GM18505 (cell line): Measurements from ENCODE around the gene BCLAF1.
"Not testable (repeated sequence)": the region's sequence is repeated elsewhere in the genome, so short reads cannot be mapped to it uniquely, and the experiment has no call there.

Experiments used
- ATAC-seq: cut with Tn5 transposase; IDR thresholded peaks from one replicate; pipeline ENCODE4 v1.9.1; 2021; ENCODE audit not compliant: unreplicated experiment
- POLR2A ChIP-seq: IDR thresholded peaks from 4 replicates; pipeline ENCODE4 v1.6.1; 2011; ENCODE audit warnings: borderline replicate concordance; ENCODE audit not compliant: insufficient read depth, insufficient read length; ENCODE audit errors: extremely low read depth

The BCLAF1 gene

GRCh38 chr6:136225496-136225895 is 64.2 kb downstream of the BCLAF1 start:
- no peak for ATAC-seq

GRCh38 chr6:136224974-136225373 is 64.7 kb downstream of the BCLAF1 start:
- not testable (repeated sequence) for ATAC-seq

More at GRCh38 chr6:136225496-136225895, 64.2 kb downstream of the BCLAF1 start:
- TF ChIP-seq POLR2A = no peak

- no peak for TF ChIP-seq POLR2A
- ATAC-seq = no peak
Measured at GRCh38 chr6:136216503-136217401, 72.9 kb downstream of the BCLAF1 start.

GRCh38 chr6:136213853-136214252 is 75.8 kb downstream of the BCLAF1 start:
- no peak for TF ChIP-seq POLR2A
- no peak for ATAC-seq

GRCh38 chr6:136213012-136213539 is 76.6 kb downstream of the BCLAF1 start:
- no peak for ATAC-seq
- TF ChIP-seq POLR2A = no peak

GRCh38 chr6:136212608-136213007 is 77.0 kb downstream of the BCLAF1 start:
- TF ChIP-seq POLR2A = no peak
- ATAC-seq = no peak

GRCh38 chr6:136210398-136211165 is 79.1 kb downstream of the BCLAF1 start:
- no peak for ATAC-seq
- no peak for TF ChIP-seq POLR2A

GRCh38 chr6:136209496-136209895 is 80.2 kb downstream of the BCLAF1 start:
- ATAC-seq = no peak
- no peak for TF ChIP-seq POLR2A

GRCh38 chr6:136208783-136209182 is 80.9 kb downstream of the BCLAF1 start:
- no peak for TF ChIP-seq POLR2A
- ATAC-seq = no peak
